Keratinocyte (primary cell): ENCODE data around the gene MCF2. TPM values are rescaled to one million over a fixed set of nuclear protein-coding genes. Genes with fewer than 3 reads are reported as not detected.

ENCODE experiments used
- DNase-seq: peaks from one replicate; pipeline ENCODE4 v3.0.0-alpha.2; 2011; ENCODE audit warnings: low read depth, missing footprints, low spot score
- FAIRE-seq: peaks from 2 replicates; lab custom pipeline; 2011; peaks lifted over from hg19 to GRCh38; lab: Jason Lieb, UNC
- H2AFZ ChIP-seq: 2 replicates; pipeline ENCODE4 v1.6.0; 2012; ENCODE audit warnings: low read length, control low read depth, inconsistent platforms; ENCODE audit not compliant: control insufficient read depth
- H3K27ac ChIP-seq: 2 replicates; pipeline ENCODE4 v1.5.1; 2011; ENCODE audit warnings: low read length; ENCODE audit not compliant: control insufficient read depth, insufficient read depth
- H3K27me3 ChIP-seq: 3 replicates; pipeline ENCODE4 v1.6.0; 2011; ENCODE audit warnings: low read length; ENCODE audit not compliant: control insufficient read depth, insufficient read depth; ENCODE audit errors: extremely low read depth
- H3K36me3 ChIP-seq, 2 experiments: 2 replicates in 1 of 2; 3 replicates in 1 of 2; pipeline ENCODE4 v1.5.1; 2011; ENCODE audit warnings: low read length in 2 of 2, mild to moderate bottlenecking in 1 of 2; ENCODE audit not compliant: control insufficient read depth in 2 of 2, insufficient read depth in 2 of 2; ENCODE audit errors: extremely low read depth in 1 of 2
- H3K4me1 ChIP-seq: 3 replicates; pipeline ENCODE4 v1.5.1; 2011; ENCODE audit warnings: low read length; ENCODE audit not compliant: control insufficient read depth, insufficient read depth; ENCODE audit errors: extremely low read depth
- H3K4me2 ChIP-seq: 3 replicates; pipeline ENCODE4 v1.6.0; 2011; ENCODE audit warnings: low read depth, low read length; ENCODE audit not compliant: control insufficient read depth, insufficient read depth; ENCODE audit errors: extremely low read depth
- H3K4me3 ChIP-seq, 3 experiments: fragments of 200-600 bp in 1 of 3; sonication (generic) in 1 of 3; 2 replicates in 2 of 3; 3 replicates in 1 of 3; pipeline ENCODE4 v1.5.1; 2011 to 2016; ENCODE audit warnings: low read length in 3 of 3, mild to moderate bottlenecking in 3 of 3, control low read depth in 2 of 3, inconsistent platforms in 1 of 3, low read depth in 1 of 3, mixed read lengths in 1 of 3, mixed run types in 1 of 3, moderate library complexity in 1 of 3; ENCODE audit not compliant: control insufficient read depth in 2 of 3, insufficient read depth in 2 of 3; ENCODE audit errors: extremely low read depth in 1 of 3
- H3K79me2 ChIP-seq: 2 replicates; pipeline ENCODE4 v1.6.0; 2012; ENCODE audit warnings: low read length; ENCODE audit not compliant: control insufficient read depth, insufficient read depth
- H3K9ac ChIP-seq: 3 replicates; pipeline ENCODE4 v1.6.0; 2011; ENCODE audit warnings: low read length; ENCODE audit not compliant: control insufficient read depth, insufficient read depth; ENCODE audit errors: extremely low read depth
- H3K9me1 ChIP-seq: 3 replicates; pipeline ENCODE4 v1.6.0; 2011; ENCODE audit warnings: low read length; ENCODE audit not compliant: control insufficient read depth, insufficient read depth; ENCODE audit errors: extremely low read depth
- H3K9me3 ChIP-seq: 2 replicates; pipeline ENCODE4 v1.5.1; 2012; ENCODE audit warnings: low read depth, low read length; ENCODE audit not compliant: control insufficient read depth
- H4K20me1 ChIP-seq: 3 replicates; pipeline ENCODE4 v1.6.0; 2011; ENCODE audit warnings: low read length; ENCODE audit not compliant: control insufficient read depth, insufficient read depth; ENCODE audit errors: extremely low read depth
- EZH2 ChIP-seq: IDR thresholded peaks from one replicate; pipeline ENCODE4 v1.6.1; 2012; ENCODE audit warnings: inconsistent platforms, mild to moderate bottlenecking, low read length, moderate library complexity
- dilution Hi-C: fragments of 300-500 bp; cut with MboI; formaldehyde crosslinking; loops from one replicate; pipeline ENCODE4 v1.7.0; 2020; ENCODE audit warnings: low sequenced_read_pairs; ENCODE audit not compliant: extremely low pct_ligation_motif_present
- polyA plus RNA-seq, 5 experiments: library from polyadenylated mRNA; depleted of rRNA in 3 of 5; stranded (reverse) in 3 of 5; stranded (forward) in 1 of 5; unstranded in 1 of 5; fragments of >200 nt; gene quantifications; 1 replicate in 1 of 5; 2 replicates in 3 of 5; 3 replicates in 1 of 5; pipeline versions ENCODE4 v1.2.1 to v1.2.3, GENCODE V29; 2011 to 2012; ENCODE audit warnings: missing spikeins in 2 of 5, low read depth in 1 of 5, low replicate concordance in 1 of 5
- TF ChIP-seq, protein P1 (sequence below), 3 experiments: IDR thresholded peaks in 1 of 3; conservative IDR thresholded peaks in 1 of 3; optimal IDR thresholded peaks in 1 of 3; 2 replicates in 2 of 3; 3 replicates in 1 of 3; pipeline versions ENCODE3 to v1.5.1; 2011; ENCODE audit warnings: low read length in 3 of 3, mild to moderate bottlenecking in 3 of 3, moderate library complexity in 2 of 3, control low read depth in 1 of 3, inconsistent platforms in 1 of 3; ENCODE audit not compliant: insufficient read depth in 2 of 3; ENCODE audit errors: extremely low read depth in 1 of 3

The MCF2 gene
- polyA plus RNA-seq, 1 donor (not counting 4 experiments of a cell fraction or from before 2014, with no cell fraction given): 0.75 TPM

DNA sequence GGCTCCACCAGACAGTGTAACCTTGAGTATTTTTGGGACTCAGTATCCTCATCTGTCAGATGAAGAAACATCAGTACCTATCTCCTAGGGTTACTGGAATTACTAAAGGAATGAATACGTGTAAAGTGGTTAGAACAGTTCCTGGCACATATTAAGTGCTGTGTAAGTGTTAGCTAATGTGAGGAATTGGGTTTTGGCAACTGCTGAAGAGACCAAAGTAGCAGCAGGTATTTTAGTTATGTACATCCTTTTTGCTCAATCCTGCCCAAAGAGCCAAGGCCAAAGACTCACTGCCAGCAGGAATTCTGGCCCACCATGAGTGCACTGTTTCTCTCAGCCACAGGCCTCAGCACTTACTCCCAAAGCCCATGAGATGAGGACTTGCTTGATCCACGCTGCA is 16.7 kb upstream of the MCF2 start:
- no peak overlapping the region for H3K4me2 ChIP-seq
- H3K4me1 ChIP-seq: no peaks in the 10 kb centered on the region
- no peaks in the 10 kb centered on the region for H3K9me1 ChIP-seq
- H3K27ac ChIP-seq: no peak overlapping the region
- H3K9ac ChIP-seq: no peak overlapping the region
- H3K79me2 ChIP-seq: no peaks in the 10 kb centered on the region
- FAIRE-seq: no peak
- dilution Hi-C loops: no loop called here
- H4K20me1 ChIP-seq: no peaks in the 10 kb centered on the region
- H3K9me3 ChIP-seq: no peaks in the 10 kb centered on the region
- H3K36me3 ChIP-seq: no peaks in the 10 kb centered on the region
- H3K4me3 ChIP-seq: no peak overlapping the region
- no peak for TF ChIP-seq EZH2
- TF ChIP-seq, protein P1, sequence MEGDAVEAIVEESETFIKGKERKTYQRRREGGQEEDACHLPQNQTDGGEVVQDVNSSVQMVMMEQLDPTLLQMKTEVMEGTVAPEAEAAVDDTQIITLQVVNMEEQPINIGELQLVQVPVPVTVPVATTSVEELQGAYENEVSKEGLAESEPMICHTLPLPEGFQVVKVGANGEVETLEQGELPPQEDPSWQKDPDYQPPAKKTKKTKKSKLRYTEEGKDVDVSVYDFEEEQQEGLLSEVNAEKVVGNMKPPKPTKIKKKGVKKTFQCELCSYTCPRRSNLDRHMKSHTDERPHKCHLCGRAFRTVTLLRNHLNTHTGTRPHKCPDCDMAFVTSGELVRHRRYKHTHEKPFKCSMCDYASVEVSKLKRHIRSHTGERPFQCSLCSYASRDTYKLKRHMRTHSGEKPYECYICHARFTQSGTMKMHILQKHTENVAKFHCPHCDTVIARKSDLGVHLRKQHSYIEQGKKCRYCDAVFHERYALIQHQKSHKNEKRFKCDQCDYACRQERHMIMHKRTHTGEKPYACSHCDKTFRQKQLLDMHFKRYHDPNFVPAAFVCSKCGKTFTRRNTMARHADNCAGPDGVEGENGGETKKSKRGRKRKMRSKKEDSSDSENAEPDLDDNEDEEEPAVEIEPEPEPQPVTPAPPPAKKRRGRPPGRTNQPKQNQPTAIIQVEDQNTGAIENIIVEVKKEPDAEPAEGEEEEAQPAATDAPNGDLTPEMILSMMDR (optimal IDR thresholded peaks at IDR 0.05 in 1 of 3, IDR thresholded peaks at IDR 0.05 in 1 of 3, conservative IDR thresholded peaks at IDR 0.05 in 1 of 3; ENCODE audit: extremely low read depth in 1 of 3, insufficient read depth in 2 of 3, low read length in 3 of 3): no peak
- DNase-seq: no peak
- H3K27me3 ChIP-seq: no peaks in the 10 kb centered on the region
- H2AFZ ChIP-seq: no peak overlapping the region

DNA sequence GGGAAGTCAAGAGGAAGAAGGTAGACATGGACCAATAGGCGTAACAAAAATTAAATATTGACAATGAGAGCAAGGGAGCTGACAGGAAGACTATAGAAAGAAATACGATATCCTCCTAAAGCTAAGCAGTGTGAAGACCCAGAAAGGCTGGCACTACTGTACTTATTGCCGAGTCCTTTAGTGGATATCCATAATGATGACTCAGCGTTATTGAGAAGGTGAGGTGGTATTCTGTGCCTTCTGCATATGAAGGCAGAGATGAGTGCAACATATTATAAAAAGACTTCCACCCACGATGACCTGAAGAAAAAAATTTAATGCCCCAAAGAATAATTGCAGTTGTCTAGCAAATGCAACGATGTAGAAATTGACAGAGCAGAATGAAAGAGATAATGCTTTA is 13.0 kb upstream of the MCF2 start:
- H3K9ac ChIP-seq: no peak overlapping the region
- H3K4me3 ChIP-seq: no peak overlapping the region
- no peak overlapping the region for H3K27ac ChIP-seq
- H3K9me3 ChIP-seq: no peaks in the 10 kb centered on the region
- H3K4me1 ChIP-seq: no peaks in the 10 kb centered on the region
- no peaks in the 10 kb centered on the region for H3K36me3 ChIP-seq
- DNase-seq: no peak
- no peaks in the 10 kb centered on the region for H3K27me3 ChIP-seq
- H3K9me1 ChIP-seq: no peaks in the 10 kb centered on the region
- dilution Hi-C loops: no loop called here
- FAIRE-seq: no peak
- no peaks in the 10 kb centered on the region for H4K20me1 ChIP-seq
- no peak overlapping the region for H3K4me2 ChIP-seq
- TF ChIP-seq, protein P1 (optimal IDR thresholded peaks at IDR 0.05 in 1 of 3, IDR thresholded peaks at IDR 0.05 in 1 of 3, conservative IDR thresholded peaks at IDR 0.05 in 1 of 3; ENCODE audit: extremely low read depth in 1 of 3, insufficient read depth in 2 of 3, low read length in 3 of 3): no peak
- no peak for TF ChIP-seq EZH2
- H3K79me2 ChIP-seq: no peaks in the 10 kb centered on the region
- no peak overlapping the region for H2AFZ ChIP-seq
